Glutamatergic neuron (in vitro differentiated cells): Measurements from ENCODE around the gene DDHD1. TPM values are rescaled to one million over a fixed set of nuclear protein-coding genes. Genes with fewer than 3 reads are reported as not detected.

ENCODE experiments used
- DNase-seq: peaks from one replicate; pipeline ENCODE4 v3.0.0; 2022
- H3K27ac Mint-ChIP-seq: one replicate; pipeline ENCODE4 v1.8.0; 2020; ENCODE audit warnings: mild to moderate bottlenecking, mixed read lengths, inconsistent platforms; ENCODE audit not compliant: unreplicated experiment
- H3K27me3 Mint-ChIP-seq: one replicate; pipeline ENCODE4 v1.8.0; 2020; ENCODE audit warnings: mild to moderate bottlenecking, moderate library complexity, mixed read lengths, inconsistent platforms; ENCODE audit not compliant: unreplicated experiment
- H3K36me3 Mint-ChIP-seq: one replicate; pipeline ENCODE4 v1.8.0; 2020; ENCODE audit warnings: mild to moderate bottlenecking, mixed read lengths, inconsistent platforms; ENCODE audit not compliant: unreplicated experiment
- H3K4me1 Mint-ChIP-seq: one replicate; pipeline ENCODE4 v1.8.0; 2020; ENCODE audit warnings: mild to moderate bottlenecking, low read depth, mixed read lengths, inconsistent platforms; ENCODE audit not compliant: unreplicated experiment
- H3K4me3 Mint-ChIP-seq: one replicate; pipeline ENCODE4 v1.8.0; 2020; ENCODE audit warnings: mild to moderate bottlenecking, mixed read lengths, inconsistent platforms; ENCODE audit not compliant: unreplicated experiment
- H3K9me3 Mint-ChIP-seq: one replicate; pipeline ENCODE4 v1.8.0; 2020; ENCODE audit warnings: mild to moderate bottlenecking, moderate library complexity, mixed read lengths, inconsistent platforms; ENCODE audit not compliant: unreplicated experiment
- total RNA-seq: library from RNA; stranded (reverse); fragmentation: NEBNext Ultra II Directional; extraction: Animal tissue kit (Norgen Biotek cat#: 25700); gene quantifications from one replicate; pipeline ENCODE4 v1.2.1, GENCODE V29; 2021; ENCODE audit not compliant: unreplicated experiment
- TF ChIP-seq, protein P1 (sequence below): fragments of 200-600 bp; sonication (generic); IDR thresholded peaks from one replicate; pipeline ENCODE4 v1.5.0; 2021; ENCODE audit not compliant: partially characterized antibody, unreplicated experiment

Gene DDHD1
- total RNA-seq, 1 donor from 2014 or later, result 38.1 TPM

DNA sequence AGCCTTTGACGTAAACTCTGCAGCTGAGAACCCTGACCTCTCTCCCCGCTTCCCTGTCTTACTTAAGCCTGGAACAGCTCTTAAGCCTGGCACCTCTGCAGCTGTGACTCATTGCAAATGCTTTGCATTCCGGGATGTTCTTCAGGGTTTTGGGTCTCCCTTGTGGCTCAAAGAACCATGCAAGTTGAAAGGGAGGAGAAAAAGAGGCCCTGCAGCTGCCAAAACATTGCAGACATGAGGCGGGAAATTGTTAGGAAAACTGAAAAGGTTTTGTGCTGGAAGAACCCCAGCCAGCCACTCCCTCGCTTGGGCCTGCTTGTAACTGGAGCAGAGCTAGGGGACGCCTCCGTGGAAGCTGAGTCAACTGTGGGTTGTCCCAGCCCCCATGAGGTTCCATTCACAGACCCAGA, 142.1 kb downstream of the DDHD1 start:
- Mint-ChIP-seq H3K4me3 (no peak overlapping the region), H3K4me1 (no peaks in the 10 kb centered on the region), H3K36me3 (no peaks in the 10 kb centered on the region), H3K27me3 (no peaks in the 10 kb centered on the region), H3K27ac (no peak overlapping the region), H3K9me3 (no peaks in the 10 kb centered on the region)
- no peak for DNase-seq
- TF ChIP-seq, protein P1, sequence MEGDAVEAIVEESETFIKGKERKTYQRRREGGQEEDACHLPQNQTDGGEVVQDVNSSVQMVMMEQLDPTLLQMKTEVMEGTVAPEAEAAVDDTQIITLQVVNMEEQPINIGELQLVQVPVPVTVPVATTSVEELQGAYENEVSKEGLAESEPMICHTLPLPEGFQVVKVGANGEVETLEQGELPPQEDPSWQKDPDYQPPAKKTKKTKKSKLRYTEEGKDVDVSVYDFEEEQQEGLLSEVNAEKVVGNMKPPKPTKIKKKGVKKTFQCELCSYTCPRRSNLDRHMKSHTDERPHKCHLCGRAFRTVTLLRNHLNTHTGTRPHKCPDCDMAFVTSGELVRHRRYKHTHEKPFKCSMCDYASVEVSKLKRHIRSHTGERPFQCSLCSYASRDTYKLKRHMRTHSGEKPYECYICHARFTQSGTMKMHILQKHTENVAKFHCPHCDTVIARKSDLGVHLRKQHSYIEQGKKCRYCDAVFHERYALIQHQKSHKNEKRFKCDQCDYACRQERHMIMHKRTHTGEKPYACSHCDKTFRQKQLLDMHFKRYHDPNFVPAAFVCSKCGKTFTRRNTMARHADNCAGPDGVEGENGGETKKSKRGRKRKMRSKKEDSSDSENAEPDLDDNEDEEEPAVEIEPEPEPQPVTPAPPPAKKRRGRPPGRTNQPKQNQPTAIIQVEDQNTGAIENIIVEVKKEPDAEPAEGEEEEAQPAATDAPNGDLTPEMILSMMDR, result no peak

DNA sequence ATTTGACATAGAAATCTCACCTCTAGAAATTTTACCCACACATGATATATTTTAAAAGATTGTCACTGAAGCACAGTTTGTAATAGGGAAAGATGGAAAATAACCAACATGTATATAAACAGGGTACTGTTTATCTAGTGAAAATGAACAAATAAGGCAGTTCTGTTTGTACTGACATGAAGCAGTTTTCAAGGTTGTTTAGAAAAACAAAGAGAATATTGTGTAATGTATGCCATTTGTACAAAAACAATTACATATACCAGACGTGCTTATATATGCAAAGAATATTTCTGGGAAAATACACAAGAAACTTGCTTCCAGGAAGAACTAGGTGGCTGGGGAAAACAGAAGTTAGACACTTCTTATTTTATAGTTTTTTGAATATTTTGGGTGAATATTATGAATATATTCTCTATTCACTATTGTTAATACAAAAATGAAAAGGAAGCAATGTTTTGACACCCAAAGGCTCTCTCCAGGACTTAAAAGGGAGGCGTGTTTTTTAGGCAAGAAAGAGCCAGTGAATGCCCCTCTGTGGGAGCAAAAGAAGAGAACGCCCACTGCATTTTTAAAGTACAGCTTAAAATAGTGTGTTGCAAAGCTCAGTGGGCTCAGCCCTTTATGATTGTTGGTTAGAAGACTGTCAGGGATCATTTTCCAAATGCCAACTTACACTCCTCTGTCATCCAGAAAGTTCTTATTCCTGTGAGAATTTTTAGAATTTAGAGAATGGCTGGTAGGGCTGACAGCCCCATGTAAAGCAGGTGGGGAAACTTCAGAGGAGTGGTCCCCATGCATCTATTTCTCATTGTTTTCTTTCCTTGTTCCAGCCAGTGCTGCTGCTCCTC, 142.7 kb downstream of the DDHD1 start:
- Mint-ChIP-seq H3K9me3 (no peaks in the 10 kb centered on the region), H3K27ac (no peak overlapping the region)

DNA sequence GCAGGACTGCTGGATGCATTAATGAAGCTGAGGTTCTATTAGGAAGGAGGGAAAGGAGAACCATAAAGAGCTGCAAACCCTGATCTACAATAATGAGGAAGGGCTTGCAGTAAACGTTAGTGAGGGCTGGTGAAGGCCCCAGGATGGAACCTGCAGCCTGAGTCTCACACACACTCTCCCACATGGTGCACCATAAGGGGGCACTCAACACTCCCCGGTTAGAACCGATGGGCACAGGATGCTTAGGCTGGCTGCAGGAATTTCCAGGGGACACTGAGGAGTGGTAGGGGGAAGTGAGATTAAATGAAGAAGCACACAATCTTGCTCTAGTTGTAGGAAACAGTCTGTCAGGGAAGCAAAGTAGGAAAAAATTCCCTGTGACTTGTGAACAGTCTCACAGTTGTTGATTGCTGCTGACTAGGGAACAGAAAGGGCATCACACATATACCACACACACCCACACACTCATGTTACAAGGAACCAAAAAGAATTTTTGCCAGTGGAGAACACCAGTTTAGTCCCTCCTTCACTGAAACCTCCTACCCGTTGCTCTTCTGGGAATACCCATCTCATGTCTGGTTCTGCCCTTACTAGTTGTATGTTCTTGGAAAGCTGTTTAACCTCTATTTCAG, 146.1 kb downstream of the DDHD1 start:
- Mint-ChIP-seq H3K27me3 (no peaks in the 10 kb centered on the region), H3K4me1 (no peaks in the 10 kb centered on the region), H3K36me3 (no peaks in the 10 kb centered on the region), H3K9me3 (no peaks in the 10 kb centered on the region), H3K27ac (no peak overlapping the region), H3K4me3 (no peak overlapping the region)
- no peak for DNase-seq
- TF ChIP-seq, protein P1, result no peak

More for the DNA sequence above, 142.7 kb downstream of the DDHD1 start:
- no peak overlapping the region for H3K4me3 Mint-ChIP-seq
- H3K36me3 Mint-ChIP-seq, result no peaks in the 10 kb centered on the region
- TF ChIP-seq, protein P1, result no peak
- no peaks in the 10 kb centered on the region for H3K4me1 Mint-ChIP-seq
- DNase-seq, result no peak
- H3K27me3 Mint-ChIP-seq, result no peaks in the 10 kb centered on the region

DNA sequence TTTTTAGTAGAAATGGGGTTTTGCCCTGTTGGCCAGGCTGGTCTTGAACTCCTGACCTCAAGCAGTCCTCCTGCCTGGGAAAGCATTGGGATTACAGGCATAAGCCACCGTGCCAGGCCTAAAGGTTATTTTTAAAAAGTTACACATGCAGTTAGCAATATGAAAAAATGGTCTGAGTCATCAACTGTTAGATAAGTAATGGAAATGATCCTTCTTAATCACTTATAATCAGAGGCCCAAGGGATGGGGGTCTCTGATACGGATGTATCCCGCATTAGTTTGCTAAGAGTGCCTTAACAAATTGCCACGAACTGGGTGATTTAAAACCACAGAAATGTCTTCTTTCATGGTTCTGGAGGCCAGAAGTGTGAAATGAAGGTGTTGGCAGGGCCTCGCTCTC, 148.1 kb downstream of the DDHD1 start:
- no peak overlapping the region for H3K4me3 Mint-ChIP-seq
- TF ChIP-seq, protein P1, result no peak
- H3K36me3 Mint-ChIP-seq, result no peaks in the 10 kb centered on the region
- no peaks in the 10 kb centered on the region for H3K4me1 Mint-ChIP-seq
- DNase-seq, result no peak
- no peaks in the 10 kb centered on the region for H3K9me3 Mint-ChIP-seq
- no peak overlapping the region for H3K27ac Mint-ChIP-seq
- H3K27me3 Mint-ChIP-seq, result no peaks in the 10 kb centered on the region

DNA sequence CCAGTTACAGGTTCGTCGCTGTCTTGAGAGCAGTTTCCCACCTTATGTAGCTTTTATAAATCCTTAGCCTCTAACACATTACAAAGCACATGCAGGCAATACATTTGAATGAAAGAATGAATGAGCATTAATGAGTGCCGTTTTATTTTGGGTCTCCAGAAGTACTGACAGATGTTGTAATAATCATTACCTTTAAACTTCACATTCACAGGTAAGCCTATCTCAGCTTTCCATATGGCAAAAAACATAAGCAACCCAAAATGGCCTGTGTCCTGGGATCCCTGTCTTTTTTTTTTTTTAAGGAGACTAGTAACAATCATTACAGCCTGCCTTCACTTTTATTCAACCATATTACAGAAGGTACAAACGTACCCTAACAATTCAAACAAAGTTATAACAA, 149.3 kb downstream of the DDHD1 start:
- H3K4me1 Mint-ChIP-seq, result no peaks in the 10 kb centered on the region
- no peak overlapping the region for H3K4me3 Mint-ChIP-seq
- H3K27me3 Mint-ChIP-seq, result no peaks in the 10 kb centered on the region
- TF ChIP-seq, protein P1, result no peak
- no peak overlapping the region for H3K27ac Mint-ChIP-seq
- DNase-seq, result no peak
- H3K36me3 Mint-ChIP-seq, result no peaks in the 10 kb centered on the region
- no peaks in the 10 kb centered on the region for H3K9me3 Mint-ChIP-seq
